Activated gamma-delta T cell treated with anti-CD3 and anti-CD28 coated beads, Interleukin-2, amount 50 U/mL, for 16 hours (primary cell): ENCODE results near the gene PTPRQ.
"Not testable (repeated sequence)": the region's sequence is repeated elsewhere in the genome, so short reads cannot be mapped to it uniquely, and the experiment has no call there.

Experiments used
- DNase-seq: peaks from one replicate; pipeline ENCODE4 v3.0.0-alpha.2; 2020; ENCODE audit warnings: low read depth

Gene PTPRQ

DNA sequence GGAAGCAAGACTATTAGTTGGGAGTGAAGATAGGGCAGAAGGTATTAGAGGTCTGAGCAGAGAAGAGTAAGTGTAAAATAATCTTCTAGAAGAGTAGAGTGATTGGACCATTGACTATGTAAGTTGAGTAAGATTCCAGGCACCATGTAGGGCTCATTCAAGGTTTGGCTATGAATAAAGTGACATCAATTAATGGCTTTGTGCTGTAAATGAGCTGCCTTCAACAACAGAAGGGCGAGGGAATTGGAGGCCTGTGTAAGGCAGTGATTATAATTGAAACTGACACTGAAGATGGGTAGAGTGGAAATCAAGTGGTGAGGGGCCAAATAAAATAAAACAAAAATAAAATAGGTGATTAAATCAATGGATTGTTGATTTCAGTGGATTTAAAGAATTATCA, 26.4 kb downstream of the PTPRQ start:
- no peak for DNase-seq

DNA sequence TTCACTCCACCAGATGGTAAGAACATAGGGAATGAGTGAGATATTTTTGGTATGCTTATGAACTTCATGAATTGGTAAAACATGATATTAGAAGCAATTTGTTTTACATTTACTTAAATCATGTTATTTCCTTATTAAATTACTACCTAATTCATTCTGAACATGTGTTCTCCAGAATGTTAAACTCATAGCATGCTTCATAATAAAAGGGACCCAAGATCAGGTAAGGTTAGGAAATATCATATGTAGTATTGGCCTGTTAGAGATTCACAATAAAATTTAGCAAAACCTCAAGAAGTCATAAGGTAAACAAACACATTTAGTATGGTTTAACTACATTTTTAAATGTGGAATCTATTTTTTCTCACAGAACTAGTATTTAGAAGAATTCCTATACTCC, 28.2 kb downstream of the PTPRQ start:
- no peak for DNase-seq

DNA sequence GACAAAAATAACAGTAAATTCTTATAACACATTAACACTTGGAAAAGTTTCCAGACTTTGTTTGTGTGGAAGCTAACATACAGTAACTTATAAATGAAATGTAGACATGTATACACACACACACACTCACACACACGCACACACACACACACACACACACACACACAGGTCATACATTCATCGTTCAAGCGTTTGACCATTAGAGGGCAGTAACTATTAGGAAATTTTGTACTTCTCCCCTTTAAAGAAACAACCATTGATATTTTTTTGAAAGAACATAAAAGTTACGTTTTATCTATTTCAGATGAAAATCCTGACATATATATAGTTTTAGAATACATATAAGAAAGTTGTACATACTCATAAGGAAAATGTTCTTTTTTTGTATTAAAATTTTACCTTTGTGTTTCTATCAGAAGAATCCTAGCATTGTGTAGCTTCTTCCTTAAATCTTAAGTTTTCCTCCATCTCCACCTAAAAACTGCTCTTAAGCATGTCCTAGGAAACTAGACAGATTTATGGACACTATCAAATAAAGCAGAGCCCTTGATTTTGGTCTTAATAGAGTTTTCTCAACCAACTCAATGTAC, 29.0 kb downstream of the PTPRQ start:
- no peak for DNase-seq

DNA sequence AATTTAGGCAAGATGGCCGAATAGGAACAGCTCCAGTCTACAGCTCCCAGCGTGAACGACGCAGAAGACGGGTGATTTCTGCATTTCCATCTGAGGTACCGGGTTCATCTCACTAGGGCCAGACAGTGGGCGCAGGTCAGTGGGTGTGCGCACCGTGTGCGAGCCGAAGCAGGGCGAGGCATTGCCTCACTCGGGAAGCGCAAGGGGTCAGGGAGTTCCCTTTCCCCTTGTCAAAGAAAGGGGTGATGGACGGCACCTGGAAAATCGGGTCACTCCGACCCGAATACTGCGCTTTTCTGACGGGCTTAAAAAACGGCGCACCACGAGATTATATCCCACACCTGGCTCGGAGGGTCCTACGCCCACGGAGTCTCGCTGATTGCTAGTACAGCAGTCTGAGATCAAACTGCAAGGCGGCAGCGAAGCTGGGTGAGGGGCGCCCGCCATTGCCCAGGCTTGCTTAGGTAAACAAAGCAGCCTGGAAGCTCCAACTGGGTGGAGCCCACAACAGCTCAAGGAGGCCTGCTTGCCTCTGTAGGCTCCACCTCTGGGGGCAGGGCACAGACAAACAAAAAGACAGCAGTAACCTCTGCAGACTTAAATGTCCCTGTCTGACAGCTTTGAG, 33.6 kb downstream of the PTPRQ start:
- not testable (repeated sequence) for DNase-seq

DNA sequence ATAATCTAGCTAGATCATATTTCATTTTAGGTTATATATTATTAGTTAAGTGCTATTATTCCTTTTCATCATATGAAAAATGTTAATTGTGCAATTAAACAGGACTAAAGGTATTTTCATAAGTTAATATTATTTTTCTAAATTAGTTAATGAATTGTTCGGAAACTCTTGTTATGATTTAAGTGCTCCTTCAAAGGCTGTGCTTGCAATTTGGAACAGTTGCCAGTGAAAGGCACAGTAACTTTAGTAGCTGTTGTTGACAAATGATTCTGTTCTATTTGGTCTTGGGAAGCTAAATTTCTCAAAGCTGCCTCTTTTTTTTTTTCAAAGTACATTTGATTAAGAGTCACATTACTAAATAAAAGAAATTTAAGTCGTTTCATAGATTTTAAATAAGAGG, 40.7 kb downstream of the PTPRQ start:
- DNase-seq = no peak

DNA sequence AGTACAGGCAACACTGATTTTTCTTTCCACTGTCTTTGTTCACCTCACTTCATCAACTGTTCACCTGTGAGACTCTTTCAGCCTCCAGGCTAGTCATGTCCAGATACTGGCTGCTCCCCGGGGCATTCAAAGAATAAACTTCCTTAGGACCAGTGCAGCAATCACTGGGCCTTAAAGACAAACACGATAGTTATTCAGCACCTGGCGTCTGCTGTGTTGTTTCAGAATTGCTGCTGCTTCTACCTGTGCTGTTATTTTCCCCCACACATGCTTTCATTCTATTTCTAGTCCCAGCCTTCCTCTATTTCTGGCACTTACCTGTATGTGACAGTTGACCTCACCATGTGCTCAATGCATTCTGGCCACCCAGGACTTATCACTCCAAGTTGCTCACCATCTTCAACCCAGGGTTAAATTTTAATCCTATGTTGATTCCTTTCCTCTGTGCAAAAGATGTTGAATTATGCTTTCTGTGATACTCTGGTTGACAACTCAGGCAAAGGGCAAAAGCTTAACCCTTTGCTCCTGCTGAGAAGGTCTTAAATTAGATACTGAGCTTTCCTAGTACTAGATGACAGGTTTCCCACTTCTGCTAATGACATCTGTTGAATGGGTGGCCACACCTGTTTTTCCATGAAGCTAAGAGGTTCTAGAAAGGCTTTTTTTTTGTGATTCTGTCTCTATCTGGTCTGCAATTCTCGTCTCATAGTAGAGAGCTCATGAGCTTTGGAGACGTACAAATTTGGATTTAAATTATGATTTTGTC, 41.4 kb downstream of the PTPRQ start:
- DNase-seq = no peak

DNA sequence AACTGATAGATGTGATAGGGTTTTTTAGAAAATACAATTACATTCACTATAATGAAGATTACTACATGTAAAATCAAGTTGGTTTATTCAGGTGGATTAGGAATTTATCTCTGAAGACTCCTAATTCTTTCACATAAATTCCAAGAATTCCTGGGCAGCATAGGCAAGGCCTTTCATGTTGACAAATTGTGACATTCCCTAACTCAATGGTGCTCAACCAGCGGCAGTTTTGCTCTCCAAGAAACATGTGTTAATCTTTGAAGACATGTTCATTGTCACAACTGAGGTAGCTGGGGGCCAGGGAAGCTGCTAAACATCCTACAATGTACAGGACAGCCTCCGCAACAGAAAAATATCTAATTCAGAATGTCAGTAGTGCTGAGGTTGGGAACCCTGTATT, 46.3 kb downstream of the PTPRQ start:
- DNase-seq = no peak

DNA sequence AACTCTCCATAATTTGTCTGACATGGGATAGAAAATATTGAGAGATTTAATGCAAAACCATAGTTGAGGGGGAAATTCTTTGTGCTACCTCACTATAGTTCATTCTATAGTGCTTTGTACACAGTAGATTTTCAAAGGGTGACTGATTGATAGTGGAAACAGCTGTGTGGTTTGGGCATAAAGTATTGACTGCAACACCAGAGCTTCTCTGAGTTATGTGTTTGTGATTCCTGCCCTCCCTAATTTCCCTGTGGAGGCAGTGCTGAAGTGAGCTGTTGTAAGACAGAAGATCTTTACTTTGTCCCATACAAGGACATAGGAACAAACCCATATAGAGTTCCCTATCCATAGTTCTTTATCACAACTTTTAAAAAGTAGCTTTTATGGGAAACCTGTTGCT, 47.1 kb downstream of the PTPRQ start:
- no peak for DNase-seq

DNA sequence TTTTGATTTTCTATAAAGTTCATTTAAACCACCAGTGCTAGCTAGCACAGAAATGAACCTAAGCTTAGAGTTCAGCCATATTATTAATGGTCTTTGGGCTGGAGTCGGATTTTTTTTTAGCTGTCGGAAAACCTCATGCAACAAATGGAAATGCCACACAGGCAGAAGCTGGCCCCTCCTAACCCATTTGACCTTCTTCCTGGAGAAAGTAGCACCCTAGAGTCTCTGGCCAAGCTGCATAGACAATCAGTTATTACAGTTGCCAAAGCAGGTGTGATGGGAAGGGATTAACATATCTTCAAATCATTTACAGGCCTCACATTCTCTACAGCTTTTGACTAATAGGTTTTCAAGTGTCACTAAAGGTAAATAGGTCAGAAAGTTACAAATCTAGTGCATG, 49.4 kb downstream of the PTPRQ start:
- DNase-seq = no peak

DNA sequence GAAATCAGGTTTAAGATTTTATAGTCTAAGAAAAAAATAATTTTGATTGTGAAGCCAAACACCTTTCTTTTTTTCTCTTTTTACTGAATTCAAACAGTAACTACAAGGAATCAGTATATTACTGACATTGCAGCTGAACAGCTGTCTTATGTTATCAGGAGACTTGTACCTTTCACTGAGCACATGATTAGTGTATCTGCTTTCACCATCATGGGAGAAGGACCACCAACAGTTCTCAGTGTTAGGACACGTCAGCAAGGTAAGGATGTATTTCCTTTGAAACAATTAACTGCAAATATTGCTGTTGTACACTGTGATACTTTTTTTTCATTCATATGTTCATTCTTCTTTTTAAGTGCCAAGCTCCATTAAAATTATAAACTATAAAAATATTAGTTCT, 50.8 kb downstream of the PTPRQ start:
- no peak for DNase-seq

DNA sequence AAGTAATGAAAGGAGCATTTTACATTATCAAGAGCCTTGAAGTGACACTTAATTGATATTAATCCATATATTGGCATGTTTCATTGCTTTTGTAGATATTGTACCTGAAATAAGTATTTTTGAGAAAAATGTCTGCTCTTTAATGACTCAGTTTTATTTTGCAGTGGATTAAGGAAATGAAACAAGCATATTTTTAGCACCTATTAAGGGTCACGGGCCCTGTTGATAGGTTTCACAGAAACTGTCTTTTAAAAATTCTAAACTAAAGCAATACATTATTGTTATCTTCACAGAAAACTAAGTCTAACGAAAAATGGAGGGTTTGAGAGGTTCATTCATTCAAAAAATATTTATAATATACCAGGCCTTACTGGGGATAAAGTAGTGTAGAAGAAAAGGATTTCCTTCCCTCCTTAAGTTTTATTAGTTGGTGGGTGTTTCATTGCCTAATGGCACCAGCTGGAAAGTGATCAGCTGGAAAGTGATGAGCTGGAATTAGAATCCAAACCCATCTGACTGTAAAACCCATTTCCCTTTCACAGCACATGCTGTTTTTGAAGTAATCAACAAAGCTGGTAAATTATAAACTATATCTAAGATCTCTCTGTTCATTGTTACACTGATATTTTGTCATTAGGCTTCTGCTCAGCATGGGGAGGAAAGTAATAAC, 54.2 kb downstream of the PTPRQ start:
- DNase-seq = no peak

DNA sequence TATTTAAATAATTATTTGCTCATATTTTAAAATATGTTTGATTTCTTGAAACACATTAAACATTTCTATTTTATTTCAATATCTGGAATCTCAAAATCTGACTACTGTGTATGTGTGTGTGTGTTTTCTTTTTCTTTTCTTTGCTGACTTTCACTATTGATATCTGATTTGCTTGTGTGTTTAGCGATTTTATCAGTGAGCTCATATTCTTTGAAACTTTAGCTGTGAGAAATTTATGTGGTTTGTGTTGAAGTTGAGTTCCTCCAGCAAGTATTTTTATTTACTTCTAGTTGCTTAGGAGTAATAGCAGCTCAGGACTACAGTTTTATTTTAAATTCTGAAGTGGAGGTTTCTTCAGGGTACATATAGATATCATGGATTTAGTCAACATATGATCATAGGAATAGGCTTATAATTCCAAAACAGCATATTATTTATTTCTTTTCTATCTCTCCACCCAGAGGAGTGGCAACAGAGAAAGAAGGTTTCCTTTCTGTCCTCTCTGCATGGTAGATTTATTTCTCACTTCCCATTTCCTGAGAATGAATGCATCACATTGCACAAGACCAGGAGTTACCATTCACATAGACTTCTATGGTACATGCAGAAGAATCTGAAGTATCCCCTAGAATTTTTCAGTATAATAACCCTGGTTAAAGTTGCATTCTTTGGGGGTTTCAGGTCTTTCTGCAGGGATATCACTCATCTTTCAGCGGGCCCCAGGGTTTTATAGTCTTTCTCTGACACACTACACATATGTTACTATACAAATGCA, 60.5 kb downstream of the PTPRQ start:
- no peak for DNase-seq

DNA sequence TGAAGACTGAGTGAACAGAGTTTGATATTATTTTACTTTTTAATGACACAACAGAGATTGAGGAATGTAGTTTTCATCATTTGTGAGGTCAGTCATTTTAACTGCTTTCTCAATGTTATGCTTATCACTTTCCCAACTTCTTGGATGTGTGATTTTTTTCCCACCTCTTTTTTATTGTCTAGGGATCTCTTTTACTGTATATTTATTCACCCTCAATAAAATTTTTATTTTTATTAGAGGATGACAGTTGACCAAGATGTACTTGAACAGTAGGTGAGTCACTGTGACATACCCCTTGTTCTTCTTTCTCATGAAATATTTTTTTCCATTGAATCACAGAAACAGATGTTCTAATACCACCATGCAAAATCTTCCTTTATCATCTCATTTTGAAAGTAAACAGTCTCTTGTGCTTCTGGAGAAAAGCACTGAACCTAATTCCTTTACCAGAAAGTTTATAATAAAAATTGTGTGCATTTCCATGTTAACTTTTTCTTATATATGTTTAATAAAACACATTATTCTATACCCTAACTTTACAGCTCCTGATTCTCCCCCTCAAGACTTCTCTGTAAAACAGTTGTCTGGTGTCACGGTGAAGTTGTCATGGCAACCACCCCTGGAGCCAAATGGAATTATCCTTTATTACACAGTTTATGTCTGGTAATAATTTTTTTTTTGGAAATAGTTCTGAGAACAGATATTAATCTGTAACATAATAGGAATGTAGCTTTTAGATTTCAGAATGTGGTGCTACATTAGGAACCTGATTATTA, 65.9 kb downstream of the PTPRQ start:
- no peak for DNase-seq

DNA sequence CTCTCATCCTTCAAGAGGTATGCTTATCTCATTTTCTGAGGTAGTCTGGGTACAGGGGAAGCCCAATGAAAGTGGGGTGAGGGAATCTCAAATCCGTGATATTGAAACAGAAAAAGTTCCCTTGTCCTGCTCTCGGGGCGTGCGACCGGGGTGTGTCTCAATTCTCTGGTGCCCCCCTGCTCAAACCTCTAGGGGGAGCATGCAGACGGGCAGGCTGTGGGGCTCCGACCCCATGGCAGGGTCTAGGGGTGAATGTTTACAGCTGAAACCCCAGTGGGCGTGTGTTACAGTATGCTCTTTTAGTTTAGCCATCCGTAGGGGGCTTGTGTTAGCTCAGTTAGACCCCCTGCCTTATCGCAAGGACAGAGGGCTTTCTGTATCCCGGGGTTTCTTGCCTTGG, 68.7 kb downstream of the PTPRQ start:
- DNase-seq = no peak

DNA sequence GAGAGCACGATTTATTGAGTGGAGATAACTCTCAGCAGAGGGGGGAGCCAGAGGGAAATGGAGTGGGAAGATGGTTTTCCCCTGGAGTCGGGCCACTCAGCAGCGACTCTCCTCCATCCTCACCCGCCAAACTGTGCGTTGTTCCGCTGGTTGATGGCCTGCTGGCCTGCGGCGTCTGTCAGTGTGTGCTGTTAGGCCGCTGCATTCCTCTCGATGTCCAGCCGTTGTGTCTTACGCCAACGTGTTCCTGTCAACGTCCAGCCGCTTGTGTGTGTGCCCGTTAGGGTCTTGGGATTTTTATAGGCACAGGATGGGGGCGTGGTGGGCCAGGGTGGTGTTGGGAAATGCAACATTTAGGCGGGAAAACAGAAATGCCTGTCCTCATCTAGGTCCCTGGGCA, 69.2 kb downstream of the PTPRQ start:
- no peak for DNase-seq

DNA sequence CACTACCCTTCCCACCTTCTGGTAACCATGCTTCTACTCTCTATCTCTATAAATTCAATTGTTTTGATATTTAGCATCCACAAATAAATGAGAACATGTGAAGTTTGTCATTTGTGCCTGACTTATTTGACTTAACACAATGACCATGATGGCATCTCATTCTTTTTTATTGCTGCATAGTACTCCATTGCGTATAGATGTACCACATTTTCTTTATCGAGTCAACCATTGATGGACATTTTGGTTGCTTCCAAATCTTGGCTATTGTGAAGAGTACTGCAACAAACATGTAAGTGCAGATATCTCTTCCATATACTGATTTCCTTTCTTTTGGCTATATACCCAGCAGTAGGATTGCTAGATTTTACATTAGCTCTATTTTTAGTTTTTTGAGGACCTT, 73.6 kb downstream of the PTPRQ start:
- DNase-seq = no peak

DNA sequence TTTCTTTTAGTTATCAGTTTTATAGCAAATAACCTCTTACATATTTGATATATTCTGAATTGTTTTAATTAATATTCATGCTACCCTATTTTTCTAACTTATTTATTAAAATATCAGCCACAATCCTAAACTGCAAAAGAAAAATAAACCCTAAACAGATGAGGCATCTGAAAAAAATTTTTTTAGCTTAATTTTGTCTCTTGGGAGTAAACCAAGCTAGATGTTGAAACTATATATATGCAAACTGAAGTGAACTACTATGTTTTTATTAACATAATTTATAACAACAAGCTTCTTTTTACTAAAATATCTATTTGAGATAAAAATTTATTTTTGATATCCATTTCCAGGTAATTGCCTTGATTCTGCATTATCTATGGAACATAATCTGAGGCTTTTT, 87.6 kb downstream of the PTPRQ start:
- no peak for DNase-seq

DNA sequence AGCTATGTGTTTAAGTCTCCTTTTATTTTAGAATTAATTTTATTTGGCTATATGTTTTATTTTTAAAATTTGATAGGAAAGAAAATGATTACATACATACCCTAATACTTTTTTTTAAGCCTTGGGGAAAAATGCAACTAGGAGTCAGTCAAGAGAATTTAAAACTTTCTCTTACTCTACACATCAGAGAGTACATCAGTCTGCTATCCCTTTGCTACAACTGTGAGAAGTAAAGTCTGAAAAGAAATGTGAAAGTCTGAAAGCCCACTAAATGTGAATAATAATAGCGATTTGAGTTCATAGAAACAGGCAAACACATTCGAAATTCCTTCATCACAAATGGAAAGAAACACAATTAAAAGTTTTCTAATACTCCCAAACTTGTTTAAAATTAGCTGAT, 95.0 kb downstream of the PTPRQ start:
- DNase-seq = no peak

DNA sequence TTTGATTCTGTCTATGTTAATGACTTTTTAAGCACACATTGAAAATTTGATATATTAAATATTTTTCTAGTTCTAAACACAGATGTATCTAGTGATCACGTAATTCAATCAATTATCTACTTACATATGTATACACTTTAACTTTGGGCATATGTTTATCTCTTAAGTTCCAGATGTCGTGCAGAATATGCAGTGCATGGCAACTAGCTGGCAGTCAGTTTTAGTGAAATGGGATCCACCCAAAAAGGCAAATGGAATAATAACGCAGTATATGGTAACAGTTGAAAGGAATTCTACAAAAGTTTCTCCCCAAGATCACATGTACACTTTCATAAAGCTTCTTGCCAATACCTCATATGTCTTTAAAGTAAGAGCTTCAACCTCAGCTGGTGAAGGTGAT, 105.3 kb downstream of the PTPRQ start:
- no peak for DNase-seq

DNA sequence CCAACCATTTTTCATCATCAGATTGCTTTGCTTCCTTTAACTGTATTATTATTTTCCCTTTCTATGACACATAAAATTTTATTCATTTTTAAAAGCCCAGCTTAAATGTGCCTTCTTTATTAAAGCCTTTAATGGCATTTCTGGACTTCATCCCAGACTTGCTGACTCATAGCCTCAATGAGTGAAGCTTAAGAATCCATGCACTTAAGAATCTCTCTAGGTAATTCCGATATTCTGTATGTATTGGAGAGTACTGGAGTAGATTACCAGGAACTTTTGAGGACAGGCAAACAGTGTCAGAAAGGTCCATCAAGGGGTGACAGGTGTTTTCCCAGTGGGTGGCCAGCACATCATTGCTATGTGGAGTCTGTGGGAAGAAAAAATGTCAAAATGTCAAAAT, 107.9 kb downstream of the PTPRQ start:
- DNase-seq = no peak

DNA sequence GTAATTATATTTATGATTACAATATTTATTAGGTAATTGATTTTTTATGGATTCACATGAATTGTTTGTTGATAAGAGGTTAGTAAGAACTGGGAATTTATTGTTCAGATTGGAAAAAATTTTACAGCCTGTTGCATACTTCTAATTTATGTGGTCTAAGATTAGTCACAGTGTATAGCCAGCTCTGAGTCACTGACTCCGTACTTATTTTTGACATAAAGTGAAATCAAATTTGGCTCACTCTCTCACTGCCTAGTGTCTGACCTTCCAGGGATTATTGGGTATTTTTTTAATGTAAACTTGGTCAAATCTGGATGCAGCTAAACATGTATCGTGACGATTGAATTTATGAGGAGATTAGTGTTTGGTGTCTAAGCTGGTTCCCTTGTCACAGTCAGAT, 109.3 kb downstream of the PTPRQ start:
- no peak for DNase-seq

DNA sequence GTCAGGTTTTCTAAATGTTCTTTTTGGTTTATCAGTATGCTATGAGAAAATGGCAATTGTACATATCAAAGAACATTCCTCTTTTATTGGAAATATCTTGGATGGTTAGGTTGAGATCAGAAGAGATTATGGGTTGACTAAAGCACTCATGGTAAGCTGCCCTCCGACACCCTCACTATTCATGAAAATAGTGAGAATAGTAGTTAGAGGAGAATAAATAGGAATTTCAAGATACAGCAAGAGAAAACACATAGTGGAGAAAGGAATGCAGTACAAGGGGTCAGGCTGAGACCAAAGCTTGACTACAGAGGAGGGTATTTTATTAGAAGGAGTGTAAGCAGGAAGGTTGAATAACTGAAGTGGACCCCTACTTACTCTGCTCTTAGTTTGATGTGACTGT, 112.5 kb downstream of the PTPRQ start:
- no peak for DNase-seq
